Parietal lobe (tissue), 2 donors: Measurements from ENCODE around the gene PLIN1. TPM values are rescaled to one million over a fixed set of nuclear protein-coding genes. Genes with fewer than 3 reads are reported as not detected.

Experiments
- small RNA-seq: library from RNA; depleted of rRNA; stranded (forward); fragments of <200 nt; gene quantifications from one replicate; pipeline ENCODE3, GENCODE V24; 2014; ENCODE audit warnings: low replicate concordance
- total RNA-seq: library from RNA; depleted of rRNA; stranded (reverse); fragments of >200 nt; gene quantifications from one replicate; pipeline ENCODE4 v1.2.3, GENCODE V29; 2014

PLIN1 gene
- total RNA-seq: 0.31 TPM

GRCh38 chr15:89679212-89679611, at the start of gene PLIN1:
Gene PLIN1, minus strand, starts transcription at chr15:89679367. Its CDS starts 1,878 bp downstream, at chr15:89677489.

GRCh38 chr15:89690276-89691218, 11.4 kb upstream of the PLIN1 start, which contains the start of the genes PEX11A and WDR93:
Gene PEX11A, minus strand, starts transcription at chr15:89690754. Its CDS starts 122 bp downstream, at chr15:89690632.
Gene WDR93, plus strand, starts transcription at chr15:89690811. Its CDS starts 10,936 bp downstream, at chr15:89701747.

GRCh38 chr15:89654847-89655805, 24.0 kb downstream of the PLIN1 start, which contains the start of gene KIF7:
Gene KIF7, minus strand, starts transcription at chr15:89655467. Its CDS starts 2,537 bp downstream, at chr15:89652930.

Small RNA genes within 50 kb of the gene (small RNA-seq; reads per million reads assigned to genes)
- gene RNU6-132P: not detected

Other genes starting within 250 kb of the PLIN1 start
- gene RHCG, start 182.8 kb downstream of the PLIN1 start, total RNA-seq: 2.8 TPM
- 6.6 TPM for gene TICRR, start 103.9 kb downstream of the PLIN1 start, total RNA-seq
- gene KIF7, start 23.9 kb downstream of the PLIN1 start, total RNA-seq: 10.6 TPM
- 10.3 TPM for gene PEX11A, start 11.4 kb upstream of the PLIN1 start, total RNA-seq
- gene WDR93, start 11.4 kb upstream of the PLIN1 start, total RNA-seq: 0.63 TPM
- 2.2 TPM for gene MESP1, start 71.9 kb upstream of the PLIN1 start, total RNA-seq
- gene MESP2, start 97.0 kb upstream of the PLIN1 start, total RNA-seq: not detected
- 1.3 TPM for gene ANPEP, start 135.5 kb upstream of the PLIN1 start, total RNA-seq
- 59.5 TPM for gene AP3S2, start 214.6 kb upstream of the PLIN1 start, total RNA-seq
- 21.6 TPM for gene ARPIN, start 233.6 kb upstream of the PLIN1 start, total RNA-seq